Activated CD4-positive, CD25-positive, alpha-beta regulatory T cell treated with anti-CD3 and anti-CD28 coated beads, Interleukin-2, amount 50 U/mL, for 16 hours (primary cell): ENCODE measurements around the gene KIF1A.

Experiments used
- DNase-seq: peaks from one replicate; pipeline ENCODE4 v3.0.0-alpha.2; 2020; ENCODE audit warnings: low read depth, low spot score

The KIF1A gene

DNA sequence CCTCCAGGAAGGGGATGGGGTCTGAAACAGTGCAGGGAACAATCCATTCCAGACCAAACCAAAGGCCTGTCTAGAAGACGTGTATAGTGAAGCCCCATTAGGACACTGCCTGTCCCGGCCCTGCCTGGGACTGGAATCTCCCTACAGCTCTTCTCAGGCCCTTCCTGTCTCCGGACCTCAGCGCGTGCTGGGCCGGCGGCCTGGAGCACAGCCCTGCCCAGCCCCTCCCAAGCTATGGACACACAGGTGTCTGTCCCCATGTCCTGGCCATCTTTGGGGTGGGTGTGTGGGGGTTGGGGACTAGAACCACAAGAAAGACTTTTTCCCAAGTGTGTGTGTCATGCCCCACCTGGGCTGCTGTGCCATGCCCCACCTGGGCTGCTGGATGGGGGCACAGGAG lies 51.8 kb downstream of the KIF1A start:
- no peak for DNase-seq

DNA sequence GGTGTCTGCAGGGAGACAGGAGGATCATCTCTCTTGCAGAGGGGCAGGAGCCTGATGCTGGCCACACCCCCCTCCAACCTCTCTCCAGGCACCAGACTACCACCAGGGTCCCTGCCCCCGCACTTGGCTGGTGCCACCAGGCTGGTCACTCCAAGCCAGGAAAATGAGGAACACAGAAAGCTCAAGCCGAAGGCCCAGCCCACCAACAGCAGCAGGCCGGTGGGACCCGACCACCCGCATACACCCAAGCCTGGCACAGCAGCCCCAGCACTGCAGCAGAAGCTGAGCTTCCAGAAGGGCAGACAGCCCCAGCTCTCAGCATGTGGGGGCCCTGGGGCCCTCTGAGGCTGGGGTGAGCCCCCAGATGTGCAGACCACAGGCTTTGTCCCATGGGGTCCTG lies 52.7 kb downstream of the KIF1A start:
- no peak for DNase-seq

DNA sequence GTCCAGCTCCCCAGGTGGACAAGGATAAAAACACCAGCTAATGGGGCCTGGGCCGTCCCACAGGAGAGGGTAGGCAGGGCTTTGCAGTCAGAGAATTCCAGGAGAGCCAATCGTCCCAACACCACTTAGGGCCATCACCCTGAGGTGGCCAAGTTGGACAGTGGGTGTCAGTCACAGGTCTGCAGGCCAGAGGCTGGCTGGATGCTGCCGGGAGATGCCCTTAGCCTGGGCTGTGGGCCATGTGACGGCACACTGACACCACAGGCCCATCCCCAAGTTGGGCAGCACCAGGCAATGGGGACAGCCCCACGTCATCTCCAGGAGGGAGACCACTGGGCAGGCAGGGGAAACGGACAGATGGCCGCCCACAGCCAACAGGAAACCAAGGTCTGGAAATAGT lies 53.9 kb downstream of the KIF1A start:
- no peak for DNase-seq

DNA sequence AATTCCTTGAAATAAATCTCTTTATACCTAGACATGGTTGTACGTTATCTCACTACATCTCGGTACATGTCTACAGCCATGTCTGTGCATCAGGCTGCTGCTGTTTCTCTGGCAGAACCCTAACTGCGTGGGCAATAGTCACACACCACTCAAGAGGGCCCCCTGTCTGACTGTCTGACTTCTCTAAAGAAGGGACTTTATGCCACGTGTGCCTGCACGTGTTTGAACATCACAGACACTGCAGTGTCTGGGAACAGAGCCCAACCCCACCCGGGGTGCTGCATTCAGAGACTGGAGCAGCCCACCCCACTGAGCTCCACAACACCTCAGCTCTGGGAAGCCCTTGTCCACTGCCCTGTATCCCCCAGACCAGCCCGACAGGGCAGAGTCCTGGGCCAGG lies 55.0 kb downstream of the KIF1A start:
- no peak for DNase-seq

DNA sequence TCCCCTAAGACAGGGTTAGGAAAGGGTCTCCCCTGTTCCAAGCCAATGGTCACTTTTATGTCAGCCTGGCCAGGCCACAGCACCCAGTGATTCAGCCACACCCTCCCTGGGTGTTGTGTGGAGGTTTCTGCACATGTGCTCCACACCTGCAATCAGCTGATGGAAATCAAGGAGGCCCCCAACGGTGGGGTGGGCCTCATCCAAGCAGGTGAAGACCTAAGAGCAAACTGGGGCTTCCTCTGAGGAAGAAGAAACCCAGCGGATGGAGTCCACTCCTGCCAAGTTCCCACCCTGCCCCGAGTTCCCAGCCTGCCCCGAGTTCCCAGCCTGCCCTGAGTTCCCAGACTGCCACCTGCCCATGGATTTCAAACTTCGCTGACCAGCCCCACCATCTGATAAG lies 55.4 kb downstream of the KIF1A start:
- no peak for DNase-seq

DNA sequence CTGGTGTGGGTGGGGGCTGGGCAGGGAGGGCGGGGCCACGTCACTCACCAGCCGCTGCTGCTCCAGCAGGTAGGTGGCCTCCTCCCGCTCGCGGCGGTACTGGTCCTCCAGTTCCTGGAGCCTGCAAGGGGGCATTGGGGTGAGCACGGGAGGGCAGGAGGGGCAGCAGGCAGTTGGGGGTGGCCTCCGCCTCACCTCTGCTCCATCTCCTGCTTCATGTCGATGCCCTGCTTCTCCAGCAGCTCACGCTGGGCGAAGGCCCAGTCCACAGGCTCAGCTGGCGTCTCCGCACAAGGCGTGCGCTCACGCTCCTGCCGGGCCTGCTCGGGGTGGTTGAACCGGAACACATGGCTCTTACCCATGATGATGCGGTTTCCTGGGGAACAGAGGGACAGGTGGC lies 57.0 kb downstream of the KIF1A start:
- DNase-seq, result no peak

DNA sequence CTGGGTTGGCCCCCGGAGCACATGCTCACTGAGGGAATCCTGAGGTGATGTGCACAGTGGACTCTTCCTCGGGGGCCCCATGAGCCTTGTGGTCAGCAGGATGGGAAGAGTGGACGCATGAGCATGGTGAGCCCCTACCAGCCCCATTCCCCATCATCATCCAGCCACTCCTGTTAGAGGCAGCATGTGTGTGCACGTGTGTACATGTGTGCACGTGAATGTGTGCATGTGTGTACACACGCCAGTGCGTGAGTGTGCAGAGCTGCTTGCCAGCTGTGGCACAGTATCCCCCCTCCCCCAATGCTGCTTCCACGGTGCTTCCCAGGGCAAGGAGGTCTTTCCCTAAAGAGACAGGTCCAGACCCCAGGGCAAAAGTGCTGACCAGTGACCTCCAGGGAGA lies 57.8 kb downstream of the KIF1A start:
- no peak for DNase-seq

DNA sequence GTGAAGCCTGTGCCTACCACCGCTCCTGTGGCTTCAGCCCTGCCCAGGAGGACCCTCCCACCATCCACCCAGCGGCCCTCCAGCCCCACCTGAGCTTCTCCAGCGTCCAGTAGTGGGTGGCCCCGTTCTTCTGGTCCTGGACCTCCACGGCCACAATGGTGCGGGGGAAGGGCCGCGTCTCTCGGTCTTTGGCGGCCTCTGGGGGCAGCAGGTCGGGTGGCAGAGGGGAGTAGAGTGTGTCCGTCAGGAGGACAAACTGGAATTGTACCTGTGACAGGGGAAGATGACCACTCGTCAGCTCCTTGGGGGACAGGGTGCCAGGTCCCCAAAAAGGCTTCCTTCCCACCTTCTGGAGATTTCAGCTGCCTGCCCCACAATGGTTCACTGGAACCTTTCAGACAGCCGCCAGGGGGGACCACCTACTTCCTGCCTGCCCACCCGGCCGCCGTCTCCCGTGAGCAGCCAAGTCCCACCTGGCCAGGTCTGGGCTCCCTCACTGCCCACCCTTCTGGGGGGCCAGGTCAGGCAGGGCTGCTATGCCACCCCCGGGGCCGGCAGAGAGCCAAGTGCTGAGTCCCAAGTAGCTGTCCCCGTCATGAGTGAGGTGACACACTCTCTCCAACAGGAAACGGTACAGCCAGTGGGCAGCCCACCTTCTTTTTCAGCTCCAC lies 59.3 kb downstream of the KIF1A start:
- DNase-seq, result no peak

DNA sequence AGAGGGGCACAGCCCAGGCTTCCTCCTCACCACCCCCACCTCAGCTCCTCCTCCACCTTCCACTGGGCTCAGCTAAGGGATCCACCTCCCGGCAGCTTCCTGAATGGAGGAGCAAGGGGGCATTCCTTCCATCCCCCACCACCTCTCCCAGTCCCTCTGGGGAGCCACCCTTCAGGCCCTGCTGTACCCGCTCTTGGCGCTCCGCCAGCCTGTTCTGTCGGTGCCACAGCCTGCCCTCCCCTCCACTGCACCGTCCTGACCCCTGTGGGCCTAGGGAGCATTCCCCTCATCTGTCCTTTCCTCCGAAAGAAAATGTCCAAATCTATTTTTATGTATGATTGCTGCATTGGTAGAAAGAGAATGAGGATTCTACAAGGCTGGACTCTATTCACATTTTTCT lies 59.9 kb downstream of the KIF1A start:
- DNase-seq, result no peak

DNA sequence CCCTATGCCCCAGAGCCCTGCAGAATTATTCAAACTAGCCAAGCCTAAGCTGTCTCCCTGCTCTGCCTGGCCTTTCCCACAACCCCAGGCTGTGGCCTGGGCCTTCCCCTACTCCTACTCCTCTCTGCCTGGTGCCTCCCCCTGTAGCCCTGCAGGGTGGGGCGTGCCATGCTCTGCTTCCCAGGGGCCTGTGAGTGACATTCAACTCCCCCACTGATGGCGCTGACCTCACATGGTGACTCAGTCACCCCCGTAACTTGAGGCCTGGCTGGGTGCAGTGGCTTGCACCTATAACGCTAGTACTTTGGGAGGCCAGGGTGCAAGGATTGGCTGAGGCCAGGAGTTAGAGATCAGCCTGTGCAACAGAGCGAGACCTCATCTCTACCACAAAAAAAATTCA lies 60.6 kb downstream of the KIF1A start:
- DNase-seq, result no peak

DNA sequence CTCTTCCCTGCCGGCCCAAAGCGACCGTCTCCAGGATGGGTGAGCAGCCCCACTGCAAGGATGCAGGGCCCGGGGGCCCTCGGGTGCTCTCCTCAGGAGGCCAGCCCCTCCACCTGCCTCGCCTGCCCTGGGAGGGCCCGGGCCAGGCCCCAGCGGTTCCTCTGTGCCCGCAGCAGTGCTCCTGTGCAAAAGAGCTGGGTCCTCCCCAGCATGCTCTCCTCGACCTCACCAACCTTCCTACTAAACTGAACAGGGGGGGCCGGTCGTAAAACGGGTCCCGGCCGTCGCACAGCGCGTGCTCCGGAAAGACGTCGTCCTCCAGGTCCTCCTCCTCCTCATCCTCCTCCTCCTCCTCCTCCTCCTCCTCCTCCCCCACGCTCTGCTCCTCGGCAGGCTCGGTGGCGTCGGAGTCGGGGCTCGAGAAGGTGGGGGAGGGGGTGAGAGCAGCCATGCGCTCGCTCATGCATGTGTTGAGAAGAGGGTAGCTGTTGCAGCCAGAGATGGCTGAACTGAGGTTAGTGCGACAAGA lies 62.9 kb downstream of the KIF1A start:
- DNase-seq, result no peak

DNA sequence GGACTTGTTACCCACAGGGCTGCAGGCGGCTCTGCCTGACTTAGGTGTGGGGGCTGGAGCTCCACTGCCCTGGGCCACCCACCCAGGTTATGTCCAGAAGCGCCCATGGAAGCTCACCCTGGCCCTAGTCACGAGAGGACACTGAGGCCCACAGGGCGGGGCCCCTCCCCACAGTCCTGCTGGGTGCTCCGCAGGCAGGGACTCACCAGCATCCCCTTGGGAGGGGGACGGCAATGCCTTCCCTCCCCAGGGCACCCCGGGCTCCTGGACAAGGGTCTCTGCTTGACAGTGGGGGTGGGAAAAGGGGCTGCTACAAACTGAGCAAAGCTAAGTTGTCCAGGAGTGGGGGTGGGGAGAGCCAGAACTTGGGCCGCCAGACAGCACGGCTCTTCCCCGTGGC lies 67.8 kb downstream of the KIF1A start:
- no peak for DNase-seq

DNA sequence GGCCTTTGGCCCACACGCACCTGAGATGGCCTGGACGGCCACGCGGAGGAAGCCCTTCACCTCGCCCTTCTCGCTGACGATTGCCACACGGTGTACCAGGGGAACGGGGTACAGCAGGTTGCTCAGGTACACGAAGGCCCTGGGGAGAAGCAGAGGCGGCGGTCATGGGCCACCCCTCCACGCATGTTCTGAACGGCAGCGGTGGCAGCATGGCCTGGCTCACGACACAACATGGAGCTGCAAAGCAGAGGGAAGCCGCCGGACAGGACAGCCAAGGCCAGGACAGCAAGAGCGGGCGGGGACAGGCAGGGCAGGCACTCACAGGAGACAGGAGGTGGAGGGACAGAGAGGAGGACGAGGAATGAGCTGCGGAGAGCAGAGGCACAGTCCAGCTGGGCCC lies 69.6 kb downstream of the KIF1A start:
- DNase-seq, result no peak

DNA sequence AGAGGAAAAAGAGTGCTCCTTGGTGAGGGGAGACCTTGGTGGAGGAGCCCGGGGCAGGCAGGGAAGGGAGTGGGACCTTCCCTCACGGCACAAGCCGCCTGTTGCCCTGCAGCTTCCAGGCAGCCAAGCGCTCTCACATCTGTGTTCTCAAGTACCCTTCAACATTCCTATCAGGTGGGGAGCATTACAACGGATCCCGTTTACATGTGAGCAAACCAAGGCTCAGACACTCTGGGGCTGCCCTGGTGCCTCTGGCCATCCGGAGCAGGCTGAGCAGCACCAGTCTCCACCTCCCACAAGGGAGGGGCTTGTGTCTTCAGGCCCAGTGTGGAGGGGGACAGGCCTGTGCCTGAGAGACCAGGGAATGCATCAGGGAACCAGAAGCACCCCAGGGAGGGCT lies 70.5 kb downstream of the KIF1A start:
- no peak for DNase-seq

DNA sequence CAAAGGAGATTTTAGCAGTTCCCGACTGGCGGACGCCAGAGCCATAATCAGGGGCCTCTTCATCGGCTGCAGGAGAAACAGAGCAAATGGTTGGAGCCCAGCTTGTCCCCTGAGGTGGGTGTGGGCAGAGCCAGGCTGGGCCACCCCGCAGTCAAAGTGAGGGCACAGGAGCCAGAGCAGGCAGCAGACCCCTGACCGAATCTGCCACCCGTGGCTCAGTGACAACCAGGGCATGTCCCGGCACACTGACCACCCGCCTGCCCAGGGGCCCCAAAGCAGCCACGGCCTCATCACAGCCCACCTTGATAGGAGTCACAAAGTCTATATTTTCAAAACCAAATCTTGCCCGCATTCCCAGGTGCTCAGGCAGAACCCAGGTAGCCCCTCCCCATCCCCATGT lies 72.8 kb downstream of the KIF1A start:
- no peak for DNase-seq

DNA sequence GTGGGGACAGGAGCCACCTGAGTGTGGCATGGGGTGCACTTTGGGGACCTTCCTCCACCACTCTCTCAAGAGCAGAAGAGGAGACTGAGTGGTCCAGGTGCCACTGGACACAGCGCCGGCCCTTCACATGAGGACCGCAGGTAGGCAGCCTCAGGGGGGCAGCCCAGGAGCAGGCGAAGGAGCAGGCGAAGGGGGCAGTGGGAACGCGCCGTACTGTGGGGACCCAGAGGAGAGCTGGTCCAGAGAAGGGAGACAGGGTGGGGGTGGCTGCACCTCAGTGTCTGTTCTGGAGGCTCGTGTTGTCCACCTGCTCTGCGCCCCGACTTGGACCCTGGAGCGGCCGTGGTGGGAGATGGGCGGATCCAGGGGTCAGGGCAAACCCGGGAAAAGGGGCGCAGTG lies 73.3 kb downstream of the KIF1A start:
- no peak for DNase-seq

DNA sequence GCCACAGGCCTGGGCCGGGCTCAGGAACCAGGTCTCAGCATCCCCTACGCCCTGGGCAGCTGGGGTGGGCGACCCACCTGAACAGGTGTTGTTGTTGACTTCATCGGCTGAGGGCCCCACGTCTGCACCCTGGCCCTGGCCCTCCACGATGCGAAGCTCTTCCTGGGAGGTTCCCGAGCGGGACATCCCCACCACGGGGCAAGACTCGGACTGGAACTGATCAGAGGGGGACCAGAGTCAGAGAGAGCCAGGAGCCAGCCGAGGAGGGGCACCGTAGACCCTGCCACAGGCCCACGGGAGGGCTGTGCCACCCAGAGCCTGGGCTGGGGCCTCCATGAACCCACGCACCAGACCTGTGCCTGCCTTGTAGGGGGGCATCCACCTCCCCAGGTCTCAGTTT lies 74.1 kb downstream of the KIF1A start:
- DNase-seq, result no peak

DNA sequence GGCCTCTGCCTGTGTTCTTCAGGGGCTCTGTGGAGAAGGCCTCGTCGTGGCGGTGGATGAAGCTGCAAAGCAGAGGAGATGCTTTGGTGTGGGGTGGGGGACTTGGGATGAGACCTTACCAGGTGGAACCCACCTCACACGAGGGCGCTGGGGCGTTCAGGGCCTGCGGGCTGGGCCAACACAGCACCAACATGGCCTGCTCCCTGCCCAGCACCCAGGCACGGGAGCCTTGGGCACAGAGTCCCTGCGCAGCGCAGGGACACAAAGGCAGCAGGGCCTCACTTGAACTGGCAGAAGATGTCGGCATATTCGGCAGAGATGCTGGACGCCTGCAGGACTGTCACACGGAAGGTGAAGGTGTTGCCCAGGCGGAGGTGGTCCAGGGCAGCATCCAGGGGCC lies 74.6 kb downstream of the KIF1A start:
- DNase-seq, result no peak

DNA sequence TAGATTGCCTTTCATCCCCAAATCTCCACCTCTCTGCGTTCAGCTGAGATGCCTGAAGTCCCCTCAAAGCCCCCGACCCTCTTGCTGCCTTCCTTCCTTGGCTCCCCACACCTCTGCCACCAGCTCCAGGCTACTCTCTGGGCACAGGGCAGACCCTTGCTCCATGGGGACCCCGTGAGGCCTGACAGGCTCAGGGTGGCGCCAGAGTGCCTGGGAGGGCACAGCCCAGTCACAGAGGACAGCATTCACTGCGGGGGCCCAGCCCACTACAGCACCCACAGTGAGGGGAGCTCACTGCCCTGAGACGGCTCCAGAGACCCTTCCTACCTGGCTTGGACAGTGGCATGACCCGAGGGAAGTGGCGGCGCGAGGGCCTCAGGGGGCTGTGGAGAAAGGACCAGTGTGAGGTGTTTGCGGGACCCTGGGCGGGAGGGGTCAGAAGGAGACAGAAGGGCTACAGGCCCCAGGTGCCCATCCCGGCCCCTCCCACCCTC lies 77.4 kb downstream of the KIF1A start:
- no peak for DNase-seq

DNA sequence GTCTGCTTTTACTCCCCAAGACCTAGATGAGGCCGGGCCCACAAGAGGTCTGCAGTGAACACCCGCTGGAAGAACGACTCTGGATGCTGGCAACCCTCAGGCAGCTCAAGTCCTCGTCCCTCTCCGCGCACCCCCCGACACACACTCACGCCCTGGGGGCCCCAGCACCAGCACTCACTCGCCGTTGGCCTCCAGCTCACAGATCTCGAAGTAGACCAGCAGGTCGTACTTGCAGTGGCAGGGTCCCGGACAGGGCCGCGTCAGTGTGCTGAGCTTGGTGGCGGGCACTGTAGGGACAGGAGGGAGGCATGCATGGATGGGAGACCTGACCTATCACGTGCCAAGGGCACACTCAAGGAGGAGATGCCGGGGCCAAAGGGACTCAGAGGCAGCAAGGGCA lies 78.9 kb downstream of the KIF1A start:
- no peak for DNase-seq

DNA sequence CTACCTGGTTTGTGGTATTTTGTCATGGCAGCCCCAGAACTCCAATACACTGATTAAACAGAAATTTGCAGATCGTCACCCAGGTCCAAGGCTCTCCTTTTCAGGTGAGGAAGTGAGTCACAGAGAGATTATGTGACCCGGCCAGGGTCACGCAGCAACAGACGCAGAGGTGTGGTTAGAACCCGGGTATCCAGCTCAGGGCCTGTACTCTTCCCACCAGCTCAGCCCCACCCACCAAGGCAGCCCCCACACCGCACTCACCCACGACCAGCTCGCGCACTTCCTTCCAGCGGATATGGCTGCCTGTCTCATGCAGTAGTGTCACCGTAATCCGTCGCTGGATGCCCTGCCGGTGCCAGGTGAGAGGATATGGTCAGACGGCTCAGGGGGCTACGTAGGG lies 80.2 kb downstream of the KIF1A start:
- no peak for DNase-seq

DNA sequence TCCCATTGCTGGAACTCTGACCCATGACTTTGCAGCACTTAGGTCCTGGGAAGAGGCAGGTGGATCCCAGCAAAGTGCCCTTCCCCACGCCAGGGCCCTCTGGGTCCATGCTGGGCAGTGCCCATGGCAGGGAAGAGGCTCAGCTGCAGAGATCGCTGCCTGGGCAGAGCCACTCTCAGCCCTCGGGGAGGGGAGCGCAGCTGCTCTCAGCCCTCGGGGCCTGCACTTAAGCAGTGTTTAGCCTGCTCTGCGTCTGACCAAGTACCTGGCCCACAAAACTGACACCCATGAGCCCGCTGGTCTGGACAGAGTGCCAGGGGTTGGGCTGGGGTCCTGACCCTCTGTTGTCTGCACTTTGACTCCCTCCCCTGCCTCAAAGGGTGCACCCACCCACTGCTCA lies 82.1 kb downstream of the KIF1A start:
- DNase-seq, result no peak

DNA sequence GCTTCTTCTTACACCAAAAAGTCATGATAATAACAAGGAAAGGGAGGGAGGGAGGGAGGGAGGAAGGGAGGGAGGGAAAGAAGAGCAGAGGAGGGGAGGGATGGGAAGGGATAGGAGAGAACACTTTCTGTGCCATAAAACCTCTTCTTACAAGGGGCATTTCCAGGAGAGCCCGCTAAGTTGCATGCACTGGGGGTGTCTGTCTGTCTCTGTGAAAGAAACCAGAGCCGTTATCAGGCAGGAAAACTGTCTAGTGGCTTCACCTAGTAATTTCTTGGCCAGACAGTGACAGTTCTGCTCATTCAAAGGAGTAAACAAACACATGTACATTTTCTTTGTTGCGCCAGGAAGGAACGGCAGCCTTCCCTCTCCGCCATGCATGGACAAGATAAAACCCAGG lies 82.5 kb downstream of the KIF1A start:
- DNase-seq, result no peak
